ENCODE data around the gene ZNF367.

GRCh38 chr9:96462541-96462940, 44.4 kb upstream of the ZNF367 start:
- TF ChIP-seq YY1 (IDR thresholded peaks at IDR 0.05; ENCODE audit: insufficient read depth, insufficient read length) (no peak), ZNF274 (IDR thresholded peaks at IDR 0.05; ENCODE audit: low read depth, low read length) (no peak), SUZ12 (IDR thresholded peaks at IDR 0.05; ENCODE audit: extremely low read depth, insufficient read depth, insufficient read length) (no peak)
